Astrocyte (in vitro differentiated cells and primary cell): Measurements from ENCODE around the gene PPP1R12B.

Experiments used
- CTCF ChIP-seq: IDR thresholded peaks from 2 replicates; pipeline ENCODE4 v1.5.1; 2011; ENCODE audit warnings: low read depth, mild to moderate bottlenecking, inconsistent platforms, low read length, moderate library complexity; ENCODE audit not compliant: insufficient read depth
- EZH2 ChIP-seq: IDR thresholded peaks from 2 replicates; pipeline ENCODE4 v1.6.1; 2012; ENCODE audit warnings: mild to moderate bottlenecking, low read length, inconsistent platforms; ENCODE audit not compliant: insufficient read depth

- TF ChIP-seq EZH2, result no peak
- no peak for TF ChIP-seq CTCF
These were observed 248.7 kb downstream of the PPP1R12B start for GRCh38 chr1:202597090-202597761.
